GM12891 (cell line): ENCODE measurements around the gene HINFP. TPM values are rescaled to one million over a fixed set of nuclear protein-coding genes. Genes with fewer than 3 reads are reported as not detected.
A peak's percentile ranks its signal among the peaks of the same experiment; 100 is the strongest.

Experiments used
- DNase-seq: peaks from one replicate; pipeline ENCODE4 v3.0.0; 2011; ENCODE audit warnings: low spot score; ENCODE audit not compliant: insufficient read length
- FAIRE-seq: peaks from 2 replicates; lab custom pipeline; 2011; peaks lifted over from hg19 to GRCh38; lab: Jason Lieb, UNC
- PAX5 ChIP-seq: IDR thresholded peaks from 2 replicates; pipeline ENCODE4 v1.6.1; 2011; ENCODE audit warnings: low read length, moderate library complexity, mild to moderate bottlenecking; ENCODE audit not compliant: insufficient read depth, severe bottlenecking
- POLR2A ChIP-seq: IDR thresholded peaks from 2 replicates; pipeline ENCODE4 v1.6.1; 2011; ENCODE audit warnings: low read depth, low read length, control low read depth
- POLR2AphosphoS5 ChIP-seq: IDR thresholded peaks from 2 replicates; pipeline ENCODE4 v1.6.1; 2011; ENCODE audit warnings: low read depth, low read length, control low read depth
- POU2F2 ChIP-seq: IDR thresholded peaks from 2 replicates; pipeline ENCODE4 v1.6.1; 2011; ENCODE audit warnings: low read depth, mild to moderate bottlenecking, control low read depth, low read length, moderate library complexity
- SPI1 ChIP-seq: IDR thresholded peaks from 2 replicates; pipeline ENCODE4 v1.6.1; 2011; ENCODE audit warnings: low read depth, low read length, control low read depth
- TAF1 ChIP-seq: IDR thresholded peaks from 2 replicates; pipeline ENCODE4 v1.6.1; 2011; ENCODE audit warnings: low read depth, low read length, control low read depth
- polyA plus RNA-seq: library from polyadenylated mRNA; unstranded; fragments of >200 nt; gene quantifications from one replicate; pipeline ENCODE4 v1.2.1, GENCODE V29; 2012; ENCODE audit warnings: low read depth, missing spikeins, inconsistent platforms; ENCODE audit not compliant: missing spikeins

The HINFP gene
- 9.4 TPM for polyA plus RNA-seq

- TF ChIP-seq TAF1: peak; percentile 72
- TF ChIP-seq POLR2AphosphoS5: peak; percentile 67
- TF ChIP-seq POLR2A: peak; percentile 64; the same call in 1 of the 2 replicates
- peak; percentile 34; the same call in 1 of the 2 replicates for TF ChIP-seq SPI1
- no peak for TF ChIP-seq POU2F2
- no peak for TF ChIP-seq PAX5
- peak; percentile 100 for FAIRE-seq
- peak; percentile 97 for DNase-seq
Measured at GRCh38 chr11:119121008-119121810, at the start of gene HINFP. Gene HINFP, plus strand, starts transcription at chr11:119121580. Its CDS starts 5,365 bp downstream, at chr11:119126945.

GRCh38 chr11:119077839-119078238, 43.5 kb upstream of the HINFP start:
- TF ChIP-seq TAF1 (no peak), POLR2AphosphoS5 (no peak), PAX5 (no peak)
- FAIRE-seq (no peak), DNase-seq (no peak)

GRCh38 chr11:119078675-119079420, 42.5 kb upstream of the HINFP start:
- TF ChIP-seq TAF1 (no peak), POLR2AphosphoS5 (no peak), POU2F2 (no peak), SPI1 (no peak), POLR2A (no peak), PAX5 (no peak)
- FAIRE-seq (no peak), DNase-seq (no peak)

GRCh38 chr11:119081682-119082260, 39.6 kb upstream of the HINFP start:
- DNase-seq: no peak
- TF ChIP-seq POLR2A (no peak), PAX5 (no peak), TAF1 (no peak), SPI1 (no peak), POU2F2 (no peak), POLR2AphosphoS5 (no peak)
- no peak for FAIRE-seq

- peak; percentile 99 for FAIRE-seq
- peak; percentile 88 for DNase-seq
Measured at GRCh38 chr11:119084663-119085436, 36.5 kb upstream of the HINFP start, which contains the start of gene HMBS. Gene HMBS, plus strand, starts transcription at chr11:119084881. Its CDS starts 153 bp downstream, at chr11:119085034.

GRCh38 chr11:119085437-119085847, 35.9 kb upstream of the HINFP start:
- DNase-seq (no peak), FAIRE-seq (peak; percentile 78)
- no peak for TF ChIP-seq POU2F2
- no peak for TF ChIP-seq SPI1
- no peak for TF ChIP-seq PAX5
- TF ChIP-seq POLR2AphosphoS5: no peak
- no peak for TF ChIP-seq POLR2A
- no peak for TF ChIP-seq TAF1

More at GRCh38 chr11:119084663-119085436, 36.5 kb upstream of the HINFP start, which contains the start of gene HMBS:
- peak; percentile 90 for TF ChIP-seq POLR2A
- no peak for TF ChIP-seq POU2F2
- TF ChIP-seq POLR2AphosphoS5: peak; percentile 63; the same call in 1 of the 2 replicates
- TF ChIP-seq TAF1: peak; percentile 30; the same call in 1 of the 2 replicates
- TF ChIP-seq SPI1: 0 out of 2 replicates have a peak, but pooled peaks have one; percentile 3
- no peak for TF ChIP-seq PAX5

GRCh38 chr11:119087123-119087522, 34.3 kb upstream of the HINFP start:
- no peak for FAIRE-seq
- TF ChIP-seq POU2F2 (no peak), POLR2AphosphoS5 (no peak), POLR2A (no peak), SPI1 (no peak), TAF1 (no peak), PAX5 (no peak)
- no peak for DNase-seq

- FAIRE-seq (no peak), DNase-seq (no peak)
- no peak for TF ChIP-seq POU2F2
- TF ChIP-seq TAF1: no peak
- TF ChIP-seq POLR2AphosphoS5: no peak
- TF ChIP-seq PAX5: no peak
- no peak for TF ChIP-seq POLR2A
- TF ChIP-seq SPI1: no peak
Measured at GRCh38 chr11:119087747-119088241, 33.6 kb upstream of the HINFP start.

- FAIRE-seq: no peak
- no peak for TF ChIP-seq TAF1
- no peak for TF ChIP-seq PAX5
- TF ChIP-seq POU2F2: no peak
- TF ChIP-seq SPI1: no peak
- TF ChIP-seq POLR2AphosphoS5: no peak
- TF ChIP-seq POLR2A: no peak
Measured at GRCh38 chr11:119088406-119088805, 33.0 kb upstream of the HINFP start.

More at GRCh38 chr11:119088406-119088805, 33.0 kb upstream of the HINFP start:
- DNase-seq: no peak
